ENCODE measurements around the gene AQP3.

GRCh38 chr9:33480106-33480505, 32.7 kb upstream of the AQP3 start:
- TF ChIP-seq CTCF (IDR thresholded peaks at IDR 0.05; ENCODE audit: poor library complexity) (no peak), EZH2 (IDR thresholded peaks at IDR 0.05; ENCODE audit: borderline replicate concordance) (no peak), EZH2phosphoT487 (IDR thresholded peaks at IDR 0.05; ENCODE audit: low read depth, severe bottlenecking, unreplicated experiment) (no peak)
